Aorta (tissue), 5 donors: Measurements from ENCODE around the gene POGZ. TPM values are rescaled to one million over a fixed set of nuclear protein-coding genes. Genes with fewer than 3 reads are reported as not detected.

Experiments
- ATAC-seq: fragments of 200-7000 bp; cut with Tn5 transposase; one replicate; pipeline ENCODE4 v1.9.1; 2022; ENCODE audit warnings: moderate library complexity; ENCODE audit not compliant: low FRiP score
- DNase-seq, 2 donors: peaks; one replicate each; pipeline ENCODE4 v3.0.0-alpha.2; 2020
- H3K27ac ChIP-seq, 2 donors: one replicate each; pipeline ENCODE4 v1.5.1; 2013; ENCODE audit warnings: low read length in 2 of 2, mild to moderate bottlenecking in 2 of 2, moderate library complexity in 2 of 2, control low read depth in 1 of 2, inconsistent platforms in 1 of 2, low read depth in 1 of 2
- H3K27me3 ChIP-seq, 2 donors: one replicate each; pipeline ENCODE4 v1.6.1; 2013; ENCODE audit warnings: control low read depth in 1 of 2, low read length in 1 of 2, mild to moderate bottlenecking in 1 of 2, moderate library complexity in 1 of 2; ENCODE audit not compliant: insufficient read depth in 2 of 2, control insufficient read depth in 1 of 2
- H3K36me3 ChIP-seq, 2 donors: one replicate each; pipeline ENCODE4 v1.6.1; 2013; ENCODE audit warnings: control low read depth in 1 of 2, low read length in 1 of 2, mild to moderate bottlenecking in 1 of 2; ENCODE audit not compliant: insufficient read depth in 2 of 2, control insufficient read depth in 1 of 2
- H3K4me1 ChIP-seq, 2 donors: one replicate each; pipeline ENCODE4 v1.6.1; 2013; ENCODE audit warnings: low read length in 2 of 2, control low read depth in 1 of 2, mild to moderate bottlenecking in 1 of 2, moderate library complexity in 1 of 2; ENCODE audit not compliant: insufficient read depth in 2 of 2, control insufficient read depth in 1 of 2
- H3K4me3 ChIP-seq, 2 donors: one replicate each; pipeline ENCODE4 v1.5.1; 2013; ENCODE audit warnings: low read length in 2 of 2, control low read depth in 1 of 2, mild to moderate bottlenecking in 1 of 2
- H3K9me3 ChIP-seq: one replicate; pipeline ENCODE4 v1.6.1; 2013; ENCODE audit warnings: mild to moderate bottlenecking, low read length; ENCODE audit not compliant: control insufficient read depth
- WGBS, 2 donors: extraction: QIAGEN DNeasy Blood & Tissue Kit; methylation state at CpG; one replicate each; pipeline ENCODE4 v1.1.7; 2013; 5-methylcytosine and 5-hydroxymethylcytosine counted together
- intact Hi-C, 2 donors: fragments of 100-400 bp; cut with DNase I; formaldehyde crosslinking; loops; one replicate each; pipeline versions ENCODE4 v1.14.2 to v1.15.0; 2022
- polyA plus RNA-seq, 2 donors: library from polyadenylated mRNA; stranded (reverse); fragments of 200-250 nt; gene quantifications; one replicate each; pipeline ENCODE4 v1.2.3, GENCODE V29; 2013
- total RNA-seq, 2 donors: library from RNA; stranded (reverse); fragmentation: NEBNext Ultra II Directional; extraction: Animal tissue kit (Norgen Biotek cat#: 25700); gene quantifications; one replicate each; pipeline ENCODE4 v1.2.1, GENCODE V29; 2021
- donor health status: healthy with polysubstance abuse.
- donor health status: Bipolar disorder and iron deficiency.
- donor health status: DM: no; HTN: no; CAD: no.
- donor health status: DM: no; HTN: no; CAD: no.
- donor health status: DM: yes; HTN: yes; CAD: no.

Gene POGZ
- total and polyA plus RNA-seq, 4 donors = 11.6 to 144 (median 65.3) TPM

GRCh38 chr1:151499365-151499764, 40.1 kb upstream of the POGZ start:
- intact Hi-C loops = no loop called here
- DNase-seq (no peak), ATAC-seq (no peak)
- H3K27me3 ChIP-seq = no peaks in the 10 kb centered on the region
- H3K36me3 ChIP-seq = no peaks in the 10 kb centered on the region
- 90 to 93% methylated on average over 5 of the region's 5 CpGs for WGBS, 2 donors
- H3K4me3 ChIP-seq = no peak overlapping the region
- H3K4me1 ChIP-seq = no peaks in the 10 kb centered on the region
- no peaks in the 10 kb centered on the region for H3K9me3 ChIP-seq
- H3K27ac ChIP-seq = no peak overlapping the region

GRCh38 chr1:151495316-151495715, 36.0 kb upstream of the POGZ start:
- WGBS, 2 donors = 42 to 62% methylated on average over 1 of the region's 1 CpG

GRCh38 chr1:151494741-151495281, 35.5 kb upstream of the POGZ start:
- WGBS, 2 donors = 0 to 4% methylated on average over 1 of the region's 1 CpG
- intact Hi-C loops = no loop called here

More at GRCh38 chr1:151495316-151495715, 36.0 kb upstream of the POGZ start:
- no peaks in the 10 kb centered on the region for H3K9me3 ChIP-seq
- intact Hi-C loops = no loop called here
- H3K4me1 ChIP-seq = no peaks in the 10 kb centered on the region
- no peak for ATAC-seq
- H3K27ac ChIP-seq = no peak overlapping the region
- no peak overlapping the region for H3K4me3 ChIP-seq
- no peak for DNase-seq
- H3K36me3 ChIP-seq = no peaks in the 10 kb centered on the region
- H3K27me3 ChIP-seq = no peaks in the 10 kb centered on the region

GRCh38 chr1:151493042-151493441, 33.7 kb upstream of the POGZ start:
- Histone ChIP-seq H3K36me3 (no peaks in the 10 kb centered on the region), H3K27me3 (no peaks in the 10 kb centered on the region), H3K4me1 (no peaks in the 10 kb centered on the region), H3K4me3 (no peak overlapping the region), H3K27ac (no peak overlapping the region), H3K9me3 (no peaks in the 10 kb centered on the region)
- whole genome bisulfite sequencing, 2 donors = 72 to 92% methylated on average over 3 of the region's 3 CpGs
- intact Hi-C loops = no loop called here
- DNase-seq (no peak), ATAC-seq (no peak)

More at GRCh38 chr1:151494741-151495281, 35.5 kb upstream of the POGZ start:
- Histone ChIP-seq H3K9me3 (no peaks in the 10 kb centered on the region), H3K27me3 (no peaks in the 10 kb centered on the region), H3K4me3 (no peak overlapping the region), H3K4me1 (no peaks in the 10 kb centered on the region), H3K36me3 (no peaks in the 10 kb centered on the region), H3K27ac (peak overlapping the region in 1 of 2 donors; percentile 43)
- DNase-seq (no peak), ATAC-seq (no peak)

GRCh38 chr1:151492120-151492519, 32.8 kb upstream of the POGZ start:
- DNase-seq = no peak
- no peaks in the 10 kb centered on the region for H3K36me3 ChIP-seq
- intact Hi-C loops = no loop called here

GRCh38 chr1:151491641-151492040, 32.3 kb upstream of the POGZ start:
- H3K9me3 ChIP-seq = no peaks in the 10 kb centered on the region
- intact Hi-C loops = no loop called here
- no peaks in the 10 kb centered on the region for H3K36me3 ChIP-seq
- WGBS, 2 donors = 90 to 93% methylated on average over 5 of the region's 5 CpGs
- ATAC-seq = no peak
- no peak overlapping the region for H3K4me3 ChIP-seq
- H3K27me3 ChIP-seq = no peaks in the 10 kb centered on the region
- DNase-seq = no peak
- H3K27ac ChIP-seq = no peak overlapping the region
- H3K4me1 ChIP-seq = no peaks in the 10 kb centered on the region

More at GRCh38 chr1:151492120-151492519, 32.8 kb upstream of the POGZ start:
- Histone ChIP-seq H3K27me3 (no peaks in the 10 kb centered on the region), H3K4me1 (no peaks in the 10 kb centered on the region), H3K9me3 (no peaks in the 10 kb centered on the region), H3K4me3 (no peak overlapping the region), H3K27ac (no peak overlapping the region)
- WGBS, 2 donors = 86 to 89% methylated on average over 1 of the region's 1 CpG
- ATAC-seq = no peak

- DNase-seq (no peak), ATAC-seq (no peak)
- Histone ChIP-seq H3K4me1 (no peaks in the 10 kb centered on the region), H3K9me3 (no peaks in the 10 kb centered on the region), H3K27me3 (no peaks in the 10 kb centered on the region), H3K27ac (no peak overlapping the region), H3K4me3 (no peak overlapping the region), H3K36me3 (no peaks in the 10 kb centered on the region)
- WGBS, 2 donors = 87 to 95% methylated on average over 1 of the region's 1 CpG
- intact Hi-C loops = no loop called here
Observed at GRCh38 chr1:151486557-151486956, 27.3 kb upstream of the POGZ start.

- no peak for ATAC-seq
- intact Hi-C loops = no loop called here
- Histone ChIP-seq H3K4me3 (no peak overlapping the region), H3K36me3 (no peaks in the 10 kb centered on the region), H3K9me3 (no peaks in the 10 kb centered on the region), H3K4me1 (no peaks in the 10 kb centered on the region), H3K27ac (no peak overlapping the region), H3K27me3 (no peaks in the 10 kb centered on the region)
- 62 to 69% methylated on average over 5 of the region's 5 CpGs for WGBS, 2 donors
- DNase-seq = no peak
Observed at GRCh38 chr1:151485685-151486255, 26.5 kb upstream of the POGZ start.

GRCh38 chr1:151482017-151482416, 22.7 kb upstream of the POGZ start:
- no peaks in the 10 kb centered on the region for H3K36me3 ChIP-seq
- H3K27me3 ChIP-seq = no peaks in the 10 kb centered on the region
- 91 to 100% methylated on average over 1 of the region's 1 CpG for WGBS, 2 donors
- ATAC-seq (no peak), DNase-seq (no peak)
- H3K4me1 ChIP-seq = no peaks in the 10 kb centered on the region
- intact Hi-C loops = no loop called here
- no peak overlapping the region for H3K4me3 ChIP-seq
- no peaks in the 10 kb centered on the region for H3K9me3 ChIP-seq
- H3K27ac ChIP-seq = no peak overlapping the region
